ENCODE measurements around the gene C14orf119. TPM values are rescaled to one million over a fixed set of nuclear protein-coding genes. Genes with fewer than 3 reads are reported as not detected.

C14orf119 gene
- total and polyA plus RNA-seq, 9 of the 15 experiments (the other 6 are each of a cell fraction or from before 2014, with no cell fraction given): 36.7 to 251 (median 51.8) TPM

GRCh38 chr14:23091294-23092225, 3.7 kb upstream of the C14orf119 start:
- H3K4me2 ChIP-seq (ENCODE audit: insufficient read depth, low read length): no peak overlapping the region
- WGBS (ENCODE audit: insufficient coverage, low coverage, missing lambda C conversion rate): 90% methylated on average over 12 of the region's 12 CpGs
- H2AFZ ChIP-seq (ENCODE audit: low read depth, low read length): no peak overlapping the region
- intact Hi-C loops (cut with micrococcal nuclease) (no loop called here), in situ Hi-C loops (cut with MboI) (no loop called here)
- H3K4me3 ChIP-seq: no peak overlapping the region
- no peaks in the 10 kb centered on the region for H3K9me1 ChIP-seq (ENCODE audit: control insufficient read depth, insufficient read depth, low read length)
- H3K9me3 ChIP-seq (replicated peaks; ENCODE audit: control insufficient read depth, insufficient read depth, low read depth, low read length): no peaks in the 10 kb centered on the region
- no peak overlapping the region for H3K9ac ChIP-seq (ENCODE audit: insufficient read depth in 1 of 2, low read depth in 2 of 2, low read length in 2 of 2)
- ATAC-seq (no peak), FAIRE-seq (no peak), DNase-seq (ENCODE audit: extremely low read depth in 1 of 4, low spot score in 3 of 4) (no peak)
- H3K4me1 ChIP-seq (replicated peaks in 1 of 2; ENCODE audit: control insufficient read depth in 2 of 2, insufficient read depth in 2 of 2, low read length in 2 of 2): peaks cover 2 to 11% of the 10 kb centered on the region in 2 experiments; a peak in 4 of 5 replicates
- H3K27me3 ChIP-seq (ENCODE audit: control insufficient read depth in 2 of 2, insufficient read depth in 2 of 2, low read length in 2 of 2): no peaks in the 10 kb centered on the region
- CTCF ChIA-PET (ENCODE audit: low intra/inter-chr PET ratio): no interaction called here
- no TSS peak for BruUV-seq (replicated peaks)
- POLR2A ChIA-PET: interaction anchor here (0.6 to 2.3 kb wide), 6 partner anchors 9 to 225 kb away, joined by 3 to 12 read pairs (median 3); no protein-coding TSS in a partner anchor
- no peak for TF ChIP-seq RBM39 (optimal IDR thresholded peaks at IDR 0.05; ENCODE audit: low read depth, low read length)
- peaks cover 63% of the 10 kb centered on the region for H3K79me2 ChIP-seq (ENCODE audit: control insufficient read depth, insufficient read depth, low read length)
- no peak overlapping the region for H3K27ac ChIP-seq (ENCODE audit: extremely low read depth, low read depth, low read length)
- H4K20me1 ChIP-seq (replicated peaks; ENCODE audit: control insufficient read depth, insufficient read depth, low read length): peaks cover 12% of the 10 kb centered on the region
- H3K36me3 ChIP-seq (ENCODE audit: control insufficient read depth, insufficient read depth, low read length): peaks cover 70% of the 10 kb centered on the region

- ChIA-PET POLR2A (no interaction called here), CTCF (ENCODE audit: low intra/inter-chr PET ratio) (no interaction called here)
- Histone ChIP-seq H3K36me3 (ENCODE audit: control insufficient read depth, insufficient read depth, low read length) (peaks cover 68% of the 10 kb centered on the region), H3K79me2 (ENCODE audit: control insufficient read depth, insufficient read depth, low read length) (peaks cover 78% of the 10 kb centered on the region), H3K4me2 (ENCODE audit: insufficient read depth, low read length) (peak overlapping the region; percentile 90), H3K27me3 (ENCODE audit: control insufficient read depth in 2 of 2, insufficient read depth in 2 of 2, low read length in 2 of 2) (no peaks in the 10 kb centered on the region), H3K4me3 (peak overlapping the region; percentile 83; the same call in 1 of the 2 replicates), H3K9ac (ENCODE audit: insufficient read depth in 1 of 2, low read depth in 2 of 2, low read length in 2 of 2) (peak overlapping the region in 1 of 2 experiments; percentile 98; a peak in 1 of 4 replicates), H3K4me1 (replicated peaks in 1 of 2; ENCODE audit: control insufficient read depth in 2 of 2, insufficient read depth in 2 of 2, low read length in 2 of 2) (peaks cover 8 to 27% of the 10 kb centered on the region in 2 experiments; a peak in 4 of 5 replicates), H3K27ac (ENCODE audit: extremely low read depth, low read depth, low read length) (no peak overlapping the region), H3K9me3 (replicated peaks; ENCODE audit: control insufficient read depth, insufficient read depth, low read depth, low read length) (no peaks in the 10 kb centered on the region), H3K9me1 (ENCODE audit: control insufficient read depth, insufficient read depth, low read length) (no peaks in the 10 kb centered on the region), H2AFZ (ENCODE audit: low read depth, low read length) (no peak overlapping the region), H4K20me1 (replicated peaks; ENCODE audit: control insufficient read depth, insufficient read depth, low read length) (peaks cover 15% of the 10 kb centered on the region)
- DNase-seq (ENCODE audit: extremely low read depth in 1 of 4, low spot score in 3 of 4): no peak
- intact Hi-C loops (cut with micrococcal nuclease): no loop called here
- no peak for FAIRE-seq
- no peak for ATAC-seq
- in situ Hi-C loops (cut with MboI): no loop called here
- BruUV-seq (replicated peaks): no TSS peak
- WGBS (ENCODE audit: insufficient coverage, low coverage, missing lambda C conversion rate): 65% methylated on average over 2 of the region's 2 CpGs
- TF ChIP-seq GABPA (tag; conservative IDR thresholded peaks at IDR 0.05; ENCODE audit: low read depth) (no peak), ZNF444 (CRISPR knock-in tag; IDR thresholded peaks at IDR 0.05) (no peak), DPF2 (IDR thresholded peaks at IDR 0.05) (no peak), CREM (IDR thresholded peaks at IDR 0.05; ENCODE audit: low read depth) (no peak), NEUROD1 (IDR thresholded peaks at IDR 0.05; ENCODE audit: borderline replicate concordance, low read depth, low read length, partially characterized antibody) (no peak)
- TF ChIP-seq, protein P1, sequence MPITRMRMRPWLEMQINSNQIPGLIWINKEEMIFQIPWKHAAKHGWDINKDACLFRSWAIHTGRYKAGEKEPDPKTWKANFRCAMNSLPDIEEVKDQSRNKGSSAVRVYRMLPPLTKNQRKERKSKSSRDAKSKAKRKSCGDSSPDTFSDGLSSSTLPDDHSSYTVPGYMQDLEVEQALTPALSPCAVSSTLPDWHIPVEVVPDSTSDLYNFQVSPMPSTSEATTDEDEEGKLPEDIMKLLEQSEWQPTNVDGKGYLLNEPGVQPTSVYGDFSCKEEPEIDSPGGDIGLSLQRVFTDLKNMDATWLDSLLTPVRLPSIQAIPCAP (CRISPR knock-in tag; IDR thresholded peaks at IDR 0.05; ENCODE audit: borderline replicate concordance): no peak
- TF ChIP-seq, protein P2, sequence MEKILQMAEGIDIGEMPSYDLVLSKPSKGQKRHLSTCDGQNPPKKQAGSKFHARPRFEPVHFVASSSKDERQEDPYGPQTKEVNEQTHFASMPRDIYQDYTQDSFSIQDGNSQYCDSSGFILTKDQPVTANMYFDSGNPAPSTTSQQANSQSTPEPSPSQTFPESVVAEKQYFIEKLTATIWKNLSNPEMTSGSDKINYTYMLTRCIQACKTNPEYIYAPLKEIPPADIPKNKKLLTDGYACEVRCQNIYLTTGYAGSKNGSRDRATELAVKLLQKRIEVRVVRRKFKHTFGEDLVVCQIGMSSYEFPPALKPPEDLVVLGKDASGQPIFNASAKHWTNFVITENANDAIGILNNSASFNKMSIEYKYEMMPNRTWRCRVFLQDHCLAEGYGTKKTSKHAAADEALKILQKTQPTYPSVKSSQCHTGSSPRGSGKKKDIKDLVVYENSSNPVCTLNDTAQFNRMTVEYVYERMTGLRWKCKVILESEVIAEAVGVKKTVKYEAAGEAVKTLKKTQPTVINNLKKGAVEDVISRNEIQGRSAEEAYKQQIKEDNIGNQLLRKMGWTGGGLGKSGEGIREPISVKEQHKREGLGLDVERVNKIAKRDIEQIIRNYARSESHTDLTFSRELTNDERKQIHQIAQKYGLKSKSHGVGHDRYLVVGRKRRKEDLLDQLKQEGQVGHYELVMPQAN (IDR thresholded peaks at IDR 0.05; ENCODE audit: borderline replicate concordance): no peak
Measured at GRCh38 chr14:23093104-23093503, 2.2 kb upstream of the C14orf119 start.

Data from K562 (cell line).